Sciatic nerve (tissue), 2 donors: ENCODE measurements around the gene TBX22. TPM values are rescaled to one million over a fixed set of nuclear protein-coding genes. Genes with fewer than 3 reads are reported as not detected.
"Not testable (repeated sequence)": the region's sequence is repeated elsewhere in the genome, so short reads cannot be mapped to it uniquely, and the experiment has no call there.

ENCODE experiments used
- ATAC-seq: fragments of 200-7000 bp; cut with Tn5 transposase; one replicate; pipeline ENCODE4 v1.9.1; 2020; ENCODE audit warnings: mild to moderate bottlenecking, moderate library complexity
- DNase-seq: peaks from one replicate; pipeline ENCODE4 v3.0.0-alpha.2; 2020; ENCODE audit warnings: low spot score
- intact Hi-C: fragments of 100-400 bp; cut with DNase I; formaldehyde crosslinking; loops from one replicate; pipeline ENCODE4 v1.14.2; 2022
- total RNA-seq: library from RNA; stranded (reverse); fragmentation: NEBNext Ultra II Directional; extraction: Animal tissue kit (Norgen Biotek cat#: 25700); gene quantifications from one replicate; pipeline ENCODE4 v1.2.1, GENCODE V29; 2021
- donor health status: DM: no; HTN: no; CAD: no.
- donor health status: DM: no; HTN: no; CAD: no.

Gene TBX22, protein sequence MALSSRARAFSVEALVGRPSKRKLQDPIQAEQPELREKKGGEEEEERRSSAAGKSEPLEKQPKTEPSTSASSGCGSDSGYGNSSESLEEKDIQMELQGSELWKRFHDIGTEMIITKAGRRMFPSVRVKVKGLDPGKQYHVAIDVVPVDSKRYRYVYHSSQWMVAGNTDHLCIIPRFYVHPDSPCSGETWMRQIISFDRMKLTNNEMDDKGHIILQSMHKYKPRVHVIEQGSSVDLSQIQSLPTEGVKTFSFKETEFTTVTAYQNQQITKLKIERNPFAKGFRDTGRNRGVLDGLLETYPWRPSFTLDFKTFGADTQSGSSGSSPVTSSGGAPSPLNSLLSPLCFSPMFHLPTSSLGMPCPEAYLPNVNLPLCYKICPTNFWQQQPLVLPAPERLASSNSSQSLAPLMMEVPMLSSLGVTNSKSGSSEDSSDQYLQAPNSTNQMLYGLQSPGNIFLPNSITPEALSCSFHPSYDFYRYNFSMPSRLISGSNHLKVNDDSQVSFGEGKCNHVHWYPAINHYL
- not detected for total RNA-seq

DNA sequence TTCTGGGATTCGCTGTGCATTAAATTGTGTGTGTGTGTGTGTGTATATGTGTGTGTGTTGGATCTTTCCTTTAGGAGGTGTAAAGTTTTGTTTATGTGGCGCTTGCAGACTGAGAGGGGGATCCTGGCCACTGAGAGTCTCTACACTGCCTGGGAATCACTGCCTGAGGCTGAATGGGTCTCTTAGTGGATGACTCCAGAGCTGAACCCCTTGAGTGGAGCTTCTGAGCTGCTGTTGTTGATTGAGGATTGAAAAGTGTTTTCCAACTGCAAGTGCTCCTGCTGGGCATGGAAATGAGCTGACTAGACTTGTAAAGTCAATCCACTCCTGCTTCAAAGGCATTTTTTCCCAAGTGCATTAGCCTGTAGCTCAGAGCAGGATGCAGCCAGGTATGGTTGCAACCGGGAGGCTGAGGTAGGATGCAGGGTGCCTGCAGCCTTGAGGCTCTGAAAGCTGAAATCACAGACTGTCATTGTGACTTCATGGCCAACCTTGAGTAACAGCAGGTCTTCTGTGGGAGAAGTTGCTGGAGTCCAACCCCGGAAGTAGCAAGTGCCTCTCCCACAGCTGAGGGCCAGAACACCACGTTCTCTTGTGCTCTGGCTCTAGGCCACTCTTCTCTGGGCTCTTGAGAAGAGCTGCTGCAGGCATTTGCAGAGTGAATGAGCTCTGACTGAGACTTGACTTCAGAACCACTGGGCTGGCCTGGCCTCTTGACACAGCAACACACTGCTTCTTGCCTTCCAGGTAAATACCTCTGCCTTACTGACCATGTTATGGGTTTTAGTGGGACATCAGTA, at the start of gene TBX22:
Gene TBX22 (plus strand): TSS at position 613 of the 800 bp plus-strand sequence. CDS start 7,517 bp downstream, outside the sequence.
- ATAC-seq (no peak), DNase-seq (no peak)
- intact Hi-C loops: no loop called here

DNA sequence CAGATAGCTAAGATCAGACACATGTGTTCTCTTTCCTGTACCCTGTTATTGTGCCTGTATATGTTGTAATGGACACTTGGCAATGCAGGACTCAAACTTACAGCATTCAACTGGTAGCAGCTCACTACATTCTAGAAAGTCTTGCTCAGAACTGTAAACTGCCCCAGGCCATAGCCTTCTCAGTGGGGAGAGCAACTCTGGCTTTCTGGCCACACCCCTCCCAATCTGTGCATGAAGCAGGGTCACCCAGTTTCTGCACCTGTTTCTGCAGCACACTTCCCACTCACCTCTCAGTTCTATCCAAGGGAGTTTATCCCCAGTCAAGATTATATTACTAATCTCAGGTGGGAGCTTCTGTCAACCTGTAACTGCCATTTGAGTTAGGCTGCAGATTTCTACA, 38.9 kb upstream of the TBX22 start:
- ATAC-seq: no peak
- no peak for DNase-seq
- intact Hi-C loops: no loop called here

DNA sequence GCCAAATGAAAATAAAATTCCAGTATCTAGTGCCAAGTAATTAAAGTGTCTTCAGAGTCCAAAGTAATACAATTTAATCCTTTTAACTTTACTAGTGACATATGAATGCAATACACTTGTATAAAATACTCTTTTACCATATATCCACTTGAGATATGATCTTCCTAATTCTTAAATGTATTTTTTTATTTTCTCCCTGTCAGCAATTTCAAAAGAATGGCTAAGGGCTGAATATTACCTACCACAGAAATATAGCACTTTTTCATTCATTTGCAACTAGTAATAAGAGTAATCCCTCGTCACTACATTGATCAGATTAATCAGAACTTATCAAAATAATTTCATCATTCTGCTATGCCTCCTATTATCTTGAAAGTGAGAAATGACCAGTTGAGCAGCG, 10.1 kb upstream of the TBX22 start:
- DNase-seq (no peak), ATAC-seq (no peak)
- intact Hi-C loops: no loop called here

DNA sequence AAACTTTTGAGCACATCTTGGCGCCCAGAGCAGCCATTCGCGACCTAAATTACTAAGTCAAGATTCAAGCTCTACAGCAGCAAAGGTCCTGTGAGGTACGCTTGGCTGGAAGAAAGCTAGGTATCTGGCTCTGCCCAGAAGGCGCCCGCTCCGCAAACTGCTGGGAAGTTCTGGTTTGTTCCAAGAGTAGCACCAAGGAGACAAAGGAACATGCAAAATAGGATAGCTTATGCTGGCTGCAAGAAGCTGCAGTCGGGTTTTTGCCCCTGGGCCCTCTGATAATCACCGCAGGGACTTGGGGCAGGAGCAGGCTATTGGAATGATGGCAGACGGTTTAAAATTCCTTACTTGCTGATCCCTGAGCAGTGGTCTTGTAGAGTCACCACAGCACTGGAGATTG, 3.0 kb upstream of the TBX22 start:
- DNase-seq (no peak), ATAC-seq (no peak)
- intact Hi-C loops: no loop called here

DNA sequence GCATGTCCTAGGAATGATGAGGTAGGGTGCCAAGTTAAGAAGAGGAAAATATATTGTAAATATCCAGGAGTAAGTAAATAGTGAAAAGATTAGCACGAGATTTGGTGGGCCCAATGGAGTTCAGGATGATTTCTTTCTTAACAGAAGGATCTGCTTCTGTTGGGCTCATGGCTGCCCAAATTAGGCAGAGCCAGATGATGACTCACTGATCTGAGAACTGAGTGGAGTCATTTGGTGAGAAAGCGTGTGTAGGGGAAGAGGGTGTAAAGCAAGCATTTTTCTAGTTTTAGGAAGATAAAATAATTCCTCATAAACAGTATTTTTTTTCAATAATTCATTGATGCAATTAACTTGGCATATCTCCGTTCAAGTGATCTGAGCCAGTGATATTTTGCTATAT, 1.6 kb downstream of the TBX22 start:
- DNase-seq: no peak
- no peak for ATAC-seq
- intact Hi-C loops: no loop called here

DNA sequence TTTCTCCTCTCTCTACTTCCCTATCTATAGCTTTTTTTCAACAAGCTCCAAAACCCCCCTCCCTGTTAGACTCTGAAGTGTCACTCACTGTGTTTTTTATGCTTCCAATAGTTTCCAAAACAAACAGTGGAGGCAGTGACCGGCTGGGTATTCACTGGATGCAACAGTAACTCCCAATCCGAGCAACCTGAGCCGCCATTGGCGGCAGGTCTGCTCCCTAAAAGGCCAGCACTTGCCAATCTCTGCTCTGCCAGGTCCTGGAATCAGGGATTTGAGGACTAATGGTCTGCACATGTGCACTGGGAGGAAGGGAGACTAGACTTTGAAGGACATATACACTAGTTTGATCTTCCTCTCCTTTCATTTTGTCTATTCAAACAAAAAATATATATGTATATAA, 7.1 kb downstream of the TBX22 start:
- intact Hi-C loops: no loop called here
- no peak for DNase-seq
- no peak for ATAC-seq

DNA sequence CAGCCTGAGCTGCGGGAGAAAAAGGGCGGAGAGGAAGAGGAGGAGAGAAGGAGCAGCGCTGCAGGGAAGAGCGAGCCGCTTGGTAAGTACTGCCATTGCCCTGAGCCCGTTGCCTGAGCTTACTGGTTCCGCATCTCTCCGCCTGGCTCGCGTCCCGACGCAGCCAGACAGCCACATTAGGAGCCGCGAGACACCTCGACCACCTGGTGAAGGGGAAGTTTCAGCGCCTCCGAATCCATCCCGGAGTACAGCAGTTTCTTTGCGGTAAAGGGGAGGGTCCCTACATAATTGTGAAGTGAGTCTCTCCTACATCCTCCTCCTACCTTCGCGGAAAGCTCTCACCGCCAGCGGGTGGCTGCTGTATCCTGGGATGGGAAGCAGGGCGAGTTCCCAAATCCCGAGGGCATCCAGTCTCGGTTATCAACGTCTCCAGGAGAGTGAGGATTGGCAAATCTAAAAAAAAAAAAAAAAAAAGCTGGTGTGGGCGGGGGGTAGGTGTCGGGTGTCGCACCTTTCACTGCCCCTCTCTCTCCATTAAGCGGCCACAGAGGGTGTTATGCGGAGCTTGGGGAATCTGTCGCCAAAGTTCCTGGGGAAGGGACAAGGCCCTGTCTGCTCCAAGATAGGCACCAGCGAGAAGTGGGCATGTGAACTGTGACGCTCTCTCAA, 7.9 kb downstream of the TBX22 start:
- DNase-seq: no peak
- ATAC-seq: peak; percentile 15
- intact Hi-C loops: no loop called here

DNA sequence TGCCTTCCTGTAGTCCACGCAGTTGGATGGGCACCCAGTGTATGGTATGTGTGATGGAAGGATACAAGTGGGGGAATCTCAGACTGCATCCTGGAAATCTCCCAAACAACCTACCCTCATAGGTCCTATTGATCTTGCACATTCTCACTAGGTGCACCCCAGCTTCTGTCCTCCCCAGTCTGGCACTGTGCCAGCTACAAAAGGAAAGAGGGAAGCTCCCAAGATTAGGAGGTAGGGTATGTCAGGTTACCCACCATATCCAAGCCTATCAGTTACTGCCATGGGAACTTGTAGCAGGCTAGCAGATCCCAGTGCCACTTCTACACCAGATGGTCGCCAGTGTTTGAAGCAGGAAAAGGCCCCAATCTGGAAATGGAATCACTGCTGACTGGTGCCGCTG, 11.6 kb downstream of the TBX22 start:
- ATAC-seq (no peak), DNase-seq (no peak)
- intact Hi-C loops: no loop called here

DNA sequence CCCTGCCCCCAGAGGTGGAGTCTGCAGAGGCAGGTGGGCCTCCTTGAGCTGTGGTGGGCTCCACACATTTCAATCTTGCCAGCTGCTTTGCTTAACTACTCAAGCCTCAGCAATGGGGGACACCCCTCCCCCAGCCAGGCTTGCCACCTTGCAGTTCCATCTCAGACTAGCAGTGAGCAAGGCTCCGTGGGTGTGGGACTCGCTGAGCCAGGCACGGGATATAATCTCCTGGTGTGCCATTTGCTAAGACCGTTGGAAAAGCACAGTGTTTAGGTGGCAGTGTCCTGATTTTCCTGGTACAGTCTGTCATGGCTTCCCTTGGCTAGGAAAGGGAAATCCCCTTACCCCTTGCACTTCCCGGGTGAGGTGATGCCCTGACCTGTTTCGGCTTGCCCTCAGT, 51.6 kb downstream of the TBX22 start:
- intact Hi-C loops, ATAC-seq, DNase-seq: not testable (repeated sequence)

DNA sequence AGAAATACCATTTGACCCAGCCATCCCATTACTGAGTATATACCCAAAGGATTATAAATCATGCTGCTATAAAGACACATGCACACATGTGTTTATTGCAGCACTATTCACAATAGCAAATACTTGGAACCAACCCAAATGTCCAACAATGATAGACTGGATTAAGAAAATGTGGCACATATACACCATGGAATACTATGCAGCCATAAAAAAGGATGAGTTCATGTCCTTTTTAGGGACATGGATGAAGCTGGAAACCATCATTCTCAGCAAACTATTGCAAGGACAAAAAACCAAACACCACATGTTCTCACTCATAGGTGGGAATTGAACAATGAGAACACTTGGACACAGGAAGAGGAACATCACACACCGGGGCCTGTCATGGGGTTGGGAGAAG, 61.1 kb downstream of the TBX22 start:
- intact Hi-C loops, ATAC-seq, DNase-seq: not testable (repeated sequence)
